GM12865 (cell line): ENCODE data around the gene SLC30A9.

Experiments
- DNase-seq: peaks from one replicate; pipeline ENCODE4 v3.0.0; 2010; ENCODE audit warnings: low read depth
- H3K4me3 ChIP-seq: 2 replicates; pipeline ENCODE4 v1.5.1; 2011; ENCODE audit warnings: mild to moderate bottlenecking, low read depth, low read length, control low read depth
- CTCF ChIP-seq: IDR thresholded peaks from 2 replicates; pipeline ENCODE4 v1.5.1; 2011; ENCODE audit warnings: low read length, control low read depth, low read depth, inconsistent platforms; ENCODE audit not compliant: insufficient read depth; ENCODE audit errors: missing control alignments

The SLC30A9 gene

DNA sequence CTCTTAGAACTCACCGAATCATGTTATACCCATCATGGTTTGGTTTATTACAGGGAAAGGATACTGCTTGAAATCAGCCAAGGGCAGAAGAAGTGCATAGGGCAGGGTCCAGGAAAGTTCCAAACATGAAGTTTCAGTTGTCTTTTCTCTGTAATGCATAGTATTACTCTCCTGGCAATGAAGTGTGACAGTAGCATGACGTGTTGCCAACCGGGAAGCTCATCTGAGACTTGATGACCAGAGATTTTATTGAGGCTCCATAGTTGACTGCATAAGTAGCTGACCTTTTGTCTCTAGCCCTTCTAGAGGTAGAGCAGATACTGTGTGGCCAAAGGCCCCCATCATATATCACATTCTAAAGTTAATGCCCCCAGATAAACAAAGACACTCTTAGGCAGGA, 90.0 kb downstream of the SLC30A9 start:
- no peak for TF ChIP-seq CTCF
- no peak for DNase-seq
- H3K4me3 ChIP-seq: no peak overlapping the region

GRCh38 chr4:42083816-42084215, 93.5 kb downstream of the SLC30A9 start:
- no peak for DNase-seq
- no peak overlapping the region for H3K4me3 ChIP-seq
- TF ChIP-seq CTCF: no peak

DNA sequence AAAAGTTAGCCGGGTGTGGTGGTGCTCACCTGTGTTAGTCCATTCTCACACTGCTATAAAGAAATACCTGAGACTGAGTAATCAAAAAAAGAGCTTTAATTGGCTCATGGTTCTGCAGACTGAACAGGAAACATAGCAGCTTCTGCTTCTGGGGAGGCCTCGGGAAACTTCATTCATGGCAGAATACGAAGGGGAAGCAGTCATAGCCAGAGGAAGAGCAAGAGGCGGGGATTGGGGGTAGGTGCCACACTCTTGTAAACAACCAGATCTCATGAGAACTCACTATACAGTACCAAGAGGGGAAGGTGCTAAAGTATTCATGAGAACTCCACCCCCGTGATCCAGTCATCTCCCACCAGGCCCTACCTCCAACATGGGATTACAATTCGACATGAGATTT, 98.1 kb downstream of the SLC30A9 start:
- no peak for DNase-seq
- TF ChIP-seq CTCF: no peak
- H3K4me3 ChIP-seq: no peak overlapping the region

DNA sequence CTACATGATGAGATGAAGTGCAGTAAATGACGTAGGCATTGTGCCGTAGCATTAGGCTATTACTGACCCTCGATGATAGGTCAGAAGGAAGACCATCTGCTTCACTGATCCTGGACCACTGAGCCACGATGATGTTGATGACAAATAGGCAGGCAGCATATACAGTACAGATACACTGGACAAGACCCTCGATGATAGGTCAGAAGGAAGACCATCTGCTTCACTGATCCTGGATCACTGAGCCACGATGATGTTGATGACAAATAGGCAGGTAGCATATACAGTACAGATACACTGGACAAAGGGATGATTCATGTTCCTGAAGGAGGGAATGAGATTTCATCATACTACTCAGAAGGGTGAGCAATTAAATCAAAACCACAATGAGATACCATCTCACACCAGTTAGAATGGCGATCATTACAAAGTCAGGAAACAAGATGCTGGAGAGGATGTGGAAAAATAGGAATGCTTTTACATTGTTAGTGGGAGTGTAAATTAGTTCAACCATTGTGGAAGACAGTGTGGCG, 111.2 kb downstream of the SLC30A9 start:
- no peak for TF ChIP-seq CTCF
- no peak for DNase-seq
- no peak overlapping the region for H3K4me3 ChIP-seq

GRCh38 chr4:42104521-42104920, 114.2 kb downstream of the SLC30A9 start:
- no peak for DNase-seq
- no peak overlapping the region for H3K4me3 ChIP-seq
- TF ChIP-seq CTCF: no peak

DNA sequence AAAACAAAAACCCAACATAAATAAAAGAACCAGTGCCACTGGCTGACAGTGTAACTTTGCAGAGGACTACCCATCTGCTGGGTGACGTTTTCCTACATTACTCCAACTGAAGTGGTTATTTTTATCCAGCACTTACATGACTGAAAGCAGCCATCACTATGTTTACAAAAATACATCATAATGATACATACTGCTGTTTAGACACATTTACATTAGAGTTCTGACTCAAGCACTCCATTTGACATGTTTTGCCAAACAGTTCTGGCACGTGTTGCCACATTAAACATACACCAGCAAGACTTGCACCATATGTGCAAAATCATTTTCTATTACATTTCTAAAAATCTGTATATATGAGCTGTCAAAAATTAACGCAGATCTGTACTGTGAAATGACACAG, 122.5 kb downstream of the SLC30A9 start:
- DNase-seq: no peak
- no peak for TF ChIP-seq CTCF
- no peak overlapping the region for H3K4me3 ChIP-seq

- TF ChIP-seq CTCF: no peak
- no peak for DNase-seq
- no peak overlapping the region for H3K4me3 ChIP-seq
Measured at GRCh38 chr4:42119886-42120285, 129.6 kb downstream of the SLC30A9 start.
